B cell (primary cell): ENCODE measurements around the gene PTPRG. TPM values are rescaled to one million over a fixed set of nuclear protein-coding genes. Genes with fewer than 3 reads are reported as not detected.

Experiments used
- ATAC-seq: fragments of 200-7000 bp; cut with Tn5 transposase; one replicate; pipeline ENCODE4 v1.10.0; 2021; ENCODE audit warnings: low read depth, mild to moderate bottlenecking, moderate number of reproducible peaks, moderate library complexity
- CTCF ChIA-PET: fragments of 350-600 bp; sonication (Branson Sonifier 250); formaldehyde crosslinking; loops from one replicate; lab custom pipeline; 2021; ENCODE audit warnings: antibody characterized with exemption, inconsistent platforms; lab: Charles Lee
- POLR2A ChIA-PET: fragments of 350-600 bp; sonication (Branson Sonifier 250); formaldehyde crosslinking; loops from one replicate; lab custom pipeline; 2021; ENCODE audit warnings: antibody characterized with exemption; lab: Charles Lee
- DNase-seq: peaks from one replicate; pipeline ENCODE4 v3.0.0; 2013
- H2AFZ ChIP-seq: 2 replicates; pipeline ENCODE4 v1.6.1; 2012; ENCODE audit warnings: mild to moderate bottlenecking, low read depth, low read length; ENCODE audit not compliant: insufficient read depth, poor library complexity, severe bottlenecking
- H3K27ac ChIP-seq, 2 donors: 1 replicate in 1 of 2; 2 replicates in 1 of 2; pipeline ENCODE4 v1.5.1; 2012 to 2013; ENCODE audit warnings: low read length in 2 of 2, mild to moderate bottlenecking in 2 of 2, moderate library complexity in 1 of 2
- H3K27me3 ChIP-seq, 4 experiments: fragments of 200-600 bp in 1 of 4; sonication (generic) in 1 of 4; replicated peaks in 1 of 4; 1 replicate in 2 of 4; 2 replicates in 2 of 4; pipeline versions ENCODE4 v1.6.1 to v1.7.0; 2013 to 2016; ENCODE audit warnings: low read length in 3 of 4, mild to moderate bottlenecking in 2 of 4, mixed read lengths in 1 of 4, moderate library complexity in 1 of 4; ENCODE audit not compliant: insufficient read depth in 4 of 4, control insufficient read depth in 3 of 4; ENCODE audit errors: control extremely low read depth in 1 of 4
- H3K36me3 ChIP-seq, 2 experiments: replicated peaks in 1 of 2; 1 replicate in 1 of 2; 2 replicates in 1 of 2; pipeline versions ENCODE4 v1.6.1 to v1.7.1; 2013; ENCODE audit warnings: low read length in 1 of 2; ENCODE audit not compliant: insufficient read depth in 2 of 2, control insufficient read depth in 1 of 2; ENCODE audit errors: control extremely low read depth in 1 of 2, extremely low read depth in 1 of 2
- H3K4me1 ChIP-seq, 2 donors: fragments of 200-600 bp in 1 of 2; sonication (generic) in 1 of 2; 1 replicate in 1 of 2; 2 replicates in 1 of 2; pipeline versions ENCODE4 v1.5.1 to v1.6.1; 2013 to 2017; ENCODE audit warnings: low read length in 2 of 2; ENCODE audit not compliant: control insufficient read depth in 2 of 2, insufficient read depth in 2 of 2
- H3K4me2 ChIP-seq: replicated peaks from 2 replicates; pipeline ENCODE3; 2012; ENCODE audit warnings: mild to moderate bottlenecking, low read depth, low read length; ENCODE audit not compliant: poor library complexity, severe bottlenecking
- H3K4me3 ChIP-seq, 5 experiments: fragments of 200-600 bp in 1 of 5; sonication (generic) in 1 of 5; 1 replicate in 3 of 5; 2 replicates in 2 of 5; pipeline versions ENCODE4 v1.5.1 to v1.7.0; 2011 to 2016; ENCODE audit warnings: low read length in 4 of 5, mild to moderate bottlenecking in 4 of 5, low read depth in 2 of 5, control low read depth in 1 of 5, moderate library complexity in 1 of 5; ENCODE audit not compliant: insufficient read depth in 1 of 5; ENCODE audit errors: control extremely low read depth in 1 of 5, extremely low read depth in 1 of 5
- H3K79me2 ChIP-seq: fragments of 200-600 bp; sonication (generic); one replicate; pipeline ENCODE4 v1.6.0; 2016; ENCODE audit warnings: low read length; ENCODE audit not compliant: control insufficient read depth, insufficient read depth
- H3K9ac ChIP-seq: fragments of 200-600 bp; sonication (generic); 2 replicates; pipeline ENCODE4 v1.6.1; 2017; ENCODE audit warnings: mild to moderate bottlenecking, low read length, moderate library complexity
- H3K9me3 ChIP-seq, 3 donors: one replicate each; pipeline versions ENCODE4 v1.6.1 to v1.7.1; 2013; ENCODE audit warnings: low read length in 2 of 3; ENCODE audit not compliant: control insufficient read depth in 2 of 3, insufficient read depth in 1 of 3; ENCODE audit errors: control extremely low read depth in 1 of 3
- H4K20me1 ChIP-seq: 2 replicates; pipeline ENCODE4 v1.6.0; 2012; ENCODE audit warnings: mild to moderate bottlenecking, low read length; ENCODE audit not compliant: insufficient read depth, control insufficient read depth, poor library complexity, severe bottlenecking
- H3K27ac Mint-ChIP-seq: one replicate; pipeline ENCODE4 v1.8.0; 2021; ENCODE audit warnings: mixed read lengths
- H3K27me3 Mint-ChIP-seq: one replicate; pipeline ENCODE4 v1.8.0; 2021; ENCODE audit warnings: mixed read lengths
- H3K4me1 Mint-ChIP-seq: one replicate; pipeline ENCODE4 v1.8.0; 2021; ENCODE audit warnings: mixed read lengths
- H3K4me3 Mint-ChIP-seq: one replicate; pipeline ENCODE4 v1.8.0; 2021; ENCODE audit warnings: mixed read lengths
- H3K9me3 Mint-ChIP-seq: one replicate; pipeline ENCODE4 v1.8.0; 2022; ENCODE audit warnings: mixed read lengths; ENCODE audit not compliant: insufficient read depth
- CTCF ChIP-seq: fragments of 200-600 bp; IDR thresholded peaks from one replicate; pipeline ENCODE4 v1.8.0; 2022; ENCODE audit warnings: antibody characterized with exemption, mild to moderate bottlenecking
- EZH2 ChIP-seq: IDR thresholded peaks from 2 replicates; pipeline ENCODE4 v1.6.1; 2012; ENCODE audit warnings: borderline replicate concordance, low read depth, mild to moderate bottlenecking, moderate library complexity, low read length; ENCODE audit not compliant: insufficient read depth, poor library complexity, severe bottlenecking
- WGBS: methylation state at CpG from one replicate; pipeline ENCODE4 v1.1.5; 2013; ENCODE audit warnings: missing lambda C conversion rate; ENCODE audit not compliant: insufficient coverage; 5-methylcytosine and 5-hydroxymethylcytosine counted together
- intact Hi-C: fragments of 100-400 bp; cut with micrococcal nuclease; formaldehyde crosslinking; loops from one replicate; pipeline ENCODE4 v1.10.0; 2022
- polyA plus RNA-seq: library from polyadenylated mRNA; depleted of rRNA; stranded (reverse); fragments of >200 nt; gene quantifications from 2 replicates; pipeline ENCODE4 v1.2.3, GENCODE V29; 2012
- total RNA-seq, 2 donors: library from RNA; stranded (reverse); fragments of 120-200 nt in 1 of 2; gene quantifications; 1 replicate in 1 of 2; 2 replicates in 1 of 2; pipeline versions ENCODE4 v1.2.3 to v1.2.4, GENCODE V29; 2013 to 2022

PTPRG gene
- total and polyA plus RNA-seq, 2 donors (not counting 1 experiment from before 2014, with no cell fraction given): 0.12 to 1.3 TPM

GRCh38 chr3:61806810-61807209 is 245.4 kb downstream of the PTPRG start:
- Histone ChIP-seq H3K4me1 (no peaks in the 10 kb centered on the region), H3K9me3 (no peaks in the 10 kb centered on the region), H2AFZ (no peak overlapping the region), H3K27ac (no peak overlapping the region), H3K79me2 (no peaks in the 10 kb centered on the region), H3K4me3 (no peak overlapping the region), H4K20me1 (no peaks in the 10 kb centered on the region), H3K27me3 (no peaks in the 10 kb centered on the region), H3K4me2 (no peak overlapping the region), H3K36me3 (no peaks in the 10 kb centered on the region), H3K9ac (no peak overlapping the region)
- ATAC-seq: no peak
- CTCF ChIA-PET: no interaction called here
- WGBS: 100% methylated on average over 1 of the region's 4 CpGs
- Mint-ChIP-seq H3K4me1 (no peaks in the 10 kb centered on the region), H3K27ac (no peak overlapping the region), H3K9me3 (no peaks in the 10 kb centered on the region), H3K27me3 (no peaks in the 10 kb centered on the region), H3K4me3 (no peak overlapping the region)
- TF ChIP-seq CTCF: no peak
- no peak for TF ChIP-seq EZH2
- DNase-seq: no peak
- POLR2A ChIA-PET: no interaction called here
- intact Hi-C loops: no loop called here

- Histone ChIP-seq H3K27ac (no peak overlapping the region), H3K27me3 (no peaks in the 10 kb centered on the region), H4K20me1 (no peaks in the 10 kb centered on the region), H3K9me3 (no peaks in the 10 kb centered on the region), H3K79me2 (no peaks in the 10 kb centered on the region), H3K4me1 (no peaks in the 10 kb centered on the region), H3K4me2 (no peak overlapping the region), H3K9ac (no peak overlapping the region), H3K36me3 (no peaks in the 10 kb centered on the region), H2AFZ (no peak overlapping the region), H3K4me3 (no peak overlapping the region)
- Mint-ChIP-seq H3K27ac (no peak overlapping the region), H3K4me1 (no peaks in the 10 kb centered on the region), H3K4me3 (no peak overlapping the region), H3K9me3 (no peaks in the 10 kb centered on the region), H3K27me3 (no peaks in the 10 kb centered on the region)
- DNase-seq (no peak), ATAC-seq (no peak)
- no peak for TF ChIP-seq EZH2
- TF ChIP-seq CTCF: no peak
- intact Hi-C loops: no loop called here
- 90% methylated on average over 4 of the region's 6 CpGs for WGBS
- CTCF ChIA-PET: no interaction called here
- POLR2A ChIA-PET: no interaction called here
Observed at GRCh38 chr3:61807865-61808276, 246.5 kb downstream of the PTPRG start.
